DND-41 (cell line): ENCODE measurements around the gene HID1.
"Not testable (repeated sequence)": the region's sequence is repeated elsewhere in the genome, so short reads cannot be mapped to it uniquely, and the experiment has no call there.

Experiments
- CTCF ChIP-seq: IDR thresholded peaks from 2 replicates; pipeline ENCODE4 v1.5.1; 2012; ENCODE audit warnings: borderline replicate concordance, low read length, moderate library complexity, mild to moderate bottlenecking; ENCODE audit not compliant: poor library complexity, severe bottlenecking; ENCODE audit errors: extremely low read depth
- EZH2 ChIP-seq: IDR thresholded peaks from 3 replicates; pipeline ENCODE4 v1.6.1; 2012; ENCODE audit warnings: borderline replicate concordance, low read depth, mild to moderate bottlenecking, moderate library complexity, low read length, inconsistent platforms; ENCODE audit not compliant: severe bottlenecking

- TF ChIP-seq EZH2, CTCF: not testable (repeated sequence)
Measured at GRCh38 chr17:74909097-74909496, 63.5 kb downstream of the HID1 start.
